ENCODE results near the gene RPL31. TPM values are rescaled to one million over a fixed set of nuclear protein-coding genes. Genes with fewer than 3 reads are reported as not detected.

Gene RPL31
- total and polyA plus RNA-seq, 2 donors from 2014 or later = 1,182 to 2,844 TPM

- Histone ChIP-seq H3K9ac (ENCODE audit: low read length in 3 of 3) (no peak overlapping the region), H3K4me3 (ENCODE audit: low read length in 3 of 3) (no peak overlapping the region), H3K27me3 (ENCODE audit: control insufficient read depth, insufficient read depth, low read length) (no peaks in the 10 kb centered on the region), H3K27ac (ENCODE audit: low read depth in 2 of 2, low read length in 2 of 2) (no peak overlapping the region), H3K4me1 (ENCODE audit: control insufficient read depth in 2 of 3, insufficient read depth in 2 of 3, low read depth in 1 of 3, low read length in 3 of 3) (no peaks in the 10 kb centered on the region), H3K9me3 (ENCODE audit: control insufficient read depth in 2 of 3, insufficient read depth in 1 of 3, low read length in 3 of 3) (no peaks in the 10 kb centered on the region), H3K36me3 (ENCODE audit: control insufficient read depth in 2 of 3, insufficient read depth in 3 of 3, low read length in 3 of 3) (peaks cover 0 to 11% (median 4%) of the 10 kb centered on the region in 3 donors)
- intact Hi-C loops (cut with DNase I) = loop anchor here (5.0 to 10.0 kb wide), 2 partner anchors 245 to 368 kb away; no protein-coding TSS in a partner anchor
- no peak for FAIRE-seq
- TF ChIP-seq CTCF (IDR thresholded peaks at IDR 0.05; ENCODE audit: borderline replicate concordance, extremely low read depth, insufficient read depth) = no peak
- no peak for DNase-seq
Observed at GRCh38 chr2:100980046-100980445, 22.0 kb upstream of the RPL31 start.

GRCh38 chr2:100981011-100981410 lies 21.1 kb upstream of the RPL31 start:
- H3K9me3 ChIP-seq (ENCODE audit: control insufficient read depth in 2 of 3, insufficient read depth in 1 of 3, low read length in 3 of 3) = no peaks in the 10 kb centered on the region
- H3K36me3 ChIP-seq (ENCODE audit: control insufficient read depth in 2 of 3, insufficient read depth in 3 of 3, low read length in 3 of 3) = peaks cover 0 to 5% (median 0%) of the 10 kb centered on the region in 3 donors
- H3K27ac ChIP-seq (ENCODE audit: low read depth in 2 of 2, low read length in 2 of 2) = no peak overlapping the region
- DNase-seq (no peak), FAIRE-seq (no peak)
- H3K27me3 ChIP-seq (ENCODE audit: control insufficient read depth, insufficient read depth, low read length) = no peaks in the 10 kb centered on the region
- no peak overlapping the region for H3K4me3 ChIP-seq (ENCODE audit: low read length in 3 of 3)
- no peak for TF ChIP-seq CTCF (IDR thresholded peaks at IDR 0.05; ENCODE audit: borderline replicate concordance, extremely low read depth, insufficient read depth)
- H3K9ac ChIP-seq (ENCODE audit: low read length in 3 of 3) = no peak overlapping the region
- intact Hi-C loops (cut with DNase I) = loop anchor here (5.0 to 10.0 kb wide), 2 partner anchors 246 to 369 kb away; no protein-coding TSS in a partner anchor
- no peaks in the 10 kb centered on the region for H3K4me1 ChIP-seq (ENCODE audit: control insufficient read depth in 2 of 3, insufficient read depth in 2 of 3, low read depth in 1 of 3, low read length in 3 of 3)

GRCh38 chr2:100982431-100982861 lies 19.6 kb upstream of the RPL31 start:
- no peak for TF ChIP-seq CTCF (IDR thresholded peaks at IDR 0.05; ENCODE audit: borderline replicate concordance, extremely low read depth, insufficient read depth)
- H3K36me3 ChIP-seq (ENCODE audit: control insufficient read depth in 2 of 3, insufficient read depth in 3 of 3, low read length in 3 of 3) = peaks cover 0 to 5% (median 2%) of the 10 kb centered on the region in 3 donors
- H3K27me3 ChIP-seq (ENCODE audit: control insufficient read depth, insufficient read depth, low read length) = no peaks in the 10 kb centered on the region
- H3K9ac ChIP-seq (ENCODE audit: low read length in 3 of 3) = no peak overlapping the region
- no peak overlapping the region for H3K27ac ChIP-seq (ENCODE audit: low read depth in 2 of 2, low read length in 2 of 2)
- intact Hi-C loops (cut with DNase I) = loop anchor here (5.0 to 10.0 kb wide), 2 partner anchors 248 to 370 kb away; no protein-coding TSS in a partner anchor
- DNase-seq = no peak
- no peak overlapping the region for H3K4me3 ChIP-seq (ENCODE audit: low read length in 3 of 3)
- no peaks in the 10 kb centered on the region for H3K4me1 ChIP-seq (ENCODE audit: control insufficient read depth in 2 of 3, insufficient read depth in 2 of 3, low read depth in 1 of 3, low read length in 3 of 3)
- no peak for FAIRE-seq
- H3K9me3 ChIP-seq (ENCODE audit: control insufficient read depth in 2 of 3, insufficient read depth in 1 of 3, low read length in 3 of 3) = no peaks in the 10 kb centered on the region

GRCh38 chr2:100983201-100983600 lies 18.9 kb upstream of the RPL31 start:
- Histone ChIP-seq H3K4me1 (ENCODE audit: control insufficient read depth in 2 of 3, insufficient read depth in 2 of 3, low read depth in 1 of 3, low read length in 3 of 3) (no peaks in the 10 kb centered on the region), H3K9ac (ENCODE audit: low read length in 3 of 3) (no peak overlapping the region), H3K36me3 (ENCODE audit: control insufficient read depth in 2 of 3, insufficient read depth in 3 of 3, low read length in 3 of 3) (peaks cover 0 to 5% (median 3%) of the 10 kb centered on the region in 3 donors), H3K27me3 (ENCODE audit: control insufficient read depth, insufficient read depth, low read length) (no peaks in the 10 kb centered on the region), H3K9me3 (ENCODE audit: control insufficient read depth in 2 of 3, insufficient read depth in 1 of 3, low read length in 3 of 3) (no peaks in the 10 kb centered on the region), H3K27ac (ENCODE audit: low read depth in 2 of 2, low read length in 2 of 2) (no peak overlapping the region), H3K4me3 (ENCODE audit: low read length in 3 of 3) (no peak overlapping the region)
- FAIRE-seq (no peak), DNase-seq (no peak)
- no peak for TF ChIP-seq CTCF (IDR thresholded peaks at IDR 0.05; ENCODE audit: borderline replicate concordance, extremely low read depth, insufficient read depth)
- intact Hi-C loops (cut with DNase I) = loop anchor here (5.0 to 10.0 kb wide), 2 partner anchors 248 to 371 kb away; no protein-coding TSS in a partner anchor

Data from kidney (tissue), 14 donors.